HCT116 (cell line): ENCODE measurements around the gene ALMS1. TPM values are rescaled to one million over a fixed set of nuclear protein-coding genes. Genes with fewer than 3 reads are reported as not detected.

Source experiments
- ATAC-seq: fragments of 200-7000 bp; cut with Tn5 transposase; 2 replicates; pipeline ENCODE4 v1.9.1; 2020; ENCODE audit warnings: mild to moderate bottlenecking, moderate library complexity
- BruUV-seq: library from RNA; stranded (reverse); fragments of 400-500 nt; replicated peaks from 2 replicates; lab custom pipeline; 2021; lab: Mats Ljungman, UMichigan
- CTCF ChIA-PET: fragments of 300-600 bp; sonication (Branson Sonifier 250); formaldehyde crosslinking; loops from one replicate; lab custom pipeline; 2021; ENCODE audit warnings: antibody characterized with exemption; lab: Charles Lee
- POLR2A ChIA-PET: fragments of 300-600, 350-600 bp; sonication (Branson Sonifier 250); formaldehyde crosslinking; loops from one replicate; lab custom pipeline; 2021; ENCODE audit warnings: antibody characterized with exemption; lab: Charles Lee
- RAD21 ChIA-PET, 2 experiments: fragments of 300-600 bp; sonication (Branson Sonifier 250); formaldehyde crosslinking; loops; one replicate each; lab custom pipeline; 2023; ENCODE audit warnings: low total read pairs in 2 of 2; ENCODE audit not compliant: uncharacterized antibody in 2 of 2, unreplicated experiment in 2 of 2, low non-redundant PET in 1 of 2; lab: Charles Lee
- DNase-seq: peaks from one replicate; pipeline ENCODE4 v3.0.0-alpha.2; 2010; ENCODE audit warnings: low read depth, low spot score
- H2AFZ ChIP-seq: fragments of 200-600 bp; shearing (Covaris generic), sonication (generic); 2 replicates; pipeline ENCODE4 v1.6.1; 2017; ENCODE audit warnings: low read depth, mixed run types, mixed read lengths, antibody characterized with exemption, low read length; ENCODE audit not compliant: poor library complexity, severe bottlenecking
- H3K27ac ChIP-seq: 2 replicates; pipeline ENCODE4 v1.5.1; 2012; ENCODE audit warnings: low read depth, low read length
- H3K27me3 ChIP-seq: fragments of 200-600 bp; sonication (generic); 2 replicates; pipeline ENCODE4 v1.6.1; 2016; ENCODE audit warnings: mixed run types, low read length, mixed read lengths; ENCODE audit not compliant: insufficient read depth
- H3K36me3 ChIP-seq, 2 experiments: fragments of 200-500 bp in 1 of 2; fragments of 200-600 bp in 1 of 2; sonication (Bioruptor generic) in 1 of 2; sonication (generic) in 1 of 2; 2 replicates each; pipeline versions ENCODE4 v1.5.1 to v1.6.1; 2014 to 2016; ENCODE audit warnings: low read length in 2 of 2, inconsistent platforms in 1 of 2, mixed read lengths in 1 of 2, mixed run types in 1 of 2; ENCODE audit not compliant: insufficient read depth in 2 of 2, control insufficient read depth in 1 of 2
- H3K4me1 ChIP-seq, 2 experiments: fragments of 200-600 bp in 1 of 2; sonication (generic) in 1 of 2; 2 replicates each; pipeline versions ENCODE4 v1.5.1 to v1.6.1; 2012 to 2017; ENCODE audit warnings: low read length in 2 of 2, inconsistent platforms in 1 of 2, mild to moderate bottlenecking in 1 of 2, mixed read lengths in 1 of 2, mixed run types in 1 of 2, moderate library complexity in 1 of 2; ENCODE audit not compliant: insufficient read depth in 2 of 2, control insufficient read depth in 1 of 2
- H3K4me2 ChIP-seq: fragments of 200-600 bp; sonication (generic); 2 replicates; pipeline ENCODE4 v1.6.1; 2017; ENCODE audit warnings: mixed run types, low read length, mixed read lengths
- H3K4me3 ChIP-seq, 2 experiments: fragments of 200-600 bp in 1 of 2; sonication (generic) in 1 of 2; replicated peaks in 1 of 2; 2 replicates each; pipeline ENCODE4 v1.5.1; 2011 to 2016; ENCODE audit warnings: low read length in 2 of 2, control low read depth in 1 of 2, low read depth in 1 of 2, mild to moderate bottlenecking in 1 of 2, mixed read lengths in 1 of 2, mixed run types in 1 of 2
- H3K79me2 ChIP-seq: fragments of 200-600 bp; sonication (generic); 2 replicates; pipeline ENCODE4 v1.6.1; 2017; ENCODE audit warnings: mild to moderate bottlenecking, mixed run types, low read length, moderate library complexity, mixed read lengths; ENCODE audit not compliant: insufficient read depth
- H3K9ac ChIP-seq: fragments of 200-600 bp; sonication (generic); 2 replicates; pipeline ENCODE4 v1.6.1; 2016; ENCODE audit warnings: low read length, mixed read lengths
- H3K9me2 ChIP-seq: fragments of 200-600 bp; sonication (generic), shearing (Covaris generic); 2 replicates; pipeline ENCODE4 v1.6.1; 2017; ENCODE audit warnings: mixed run types, mild to moderate bottlenecking, moderate library complexity; ENCODE audit not compliant: insufficient read depth
- H3K9me3 ChIP-seq, 2 experiments: fragments of 200-500 bp in 1 of 2; fragments of 200-600 bp in 1 of 2; sonication (Bioruptor generic) in 1 of 2; sonication (generic) in 1 of 2; 2 replicates each; pipeline ENCODE4 v1.6.1; 2014 to 2017; ENCODE audit warnings: low read length in 2 of 2, mixed read lengths in 2 of 2, inconsistent platforms in 1 of 2, low read depth in 1 of 2, mild to moderate bottlenecking in 1 of 2, mixed run types in 1 of 2, moderate library complexity in 1 of 2; ENCODE audit not compliant: control insufficient read depth in 1 of 2, insufficient read depth in 1 of 2
- H4K20me1 ChIP-seq: fragments of 200-600 bp; sonication (generic), shearing (Covaris generic); 2 replicates; pipeline ENCODE4 v1.6.1; 2017; ENCODE audit warnings: mixed run types, mild to moderate bottlenecking, moderate library complexity; ENCODE audit not compliant: insufficient read depth
- ATF3 ChIP-seq: IDR thresholded peaks from 2 replicates; pipeline ENCODE4 v1.6.1; 2012
- CTCF ChIP-seq, 3 experiments: fragments of 200-600 bp in 1 of 3; sonication (generic) in 1 of 3; IDR thresholded peaks in 2 of 3; conservative IDR thresholded peaks in 1 of 3; 2 replicates each; pipeline ENCODE4 v1.5.1; 2012 to 2017; ENCODE audit warnings: low read depth in 2 of 3, low read length in 2 of 3, antibody characterized with exemption in 1 of 3, borderline replicate concordance in 1 of 3, control low read depth in 1 of 3, mild to moderate bottlenecking in 1 of 3, mixed read lengths in 1 of 3, mixed run types in 1 of 3, moderate library complexity in 1 of 3; ENCODE audit not compliant: insufficient read depth in 1 of 3
- FOSL1 ChIP-seq: IDR thresholded peaks from 2 replicates; pipeline ENCODE4 v1.6.1; 2012; ENCODE audit warnings: low read depth
- RAD21 ChIP-seq: IDR thresholded peaks from 2 replicates; pipeline ENCODE4 v1.6.1; 2012; ENCODE audit warnings: low read depth, mild to moderate bottlenecking
- REST ChIP-seq: IDR thresholded peaks from 2 replicates; pipeline ENCODE4 v1.6.1; 2012; ENCODE audit warnings: low read depth
- SIN3A ChIP-seq: IDR thresholded peaks from 2 replicates; pipeline ENCODE4 v1.6.1; 2012; ENCODE audit warnings: low read depth
- SP1 ChIP-seq: IDR thresholded peaks from 2 replicates; pipeline ENCODE4 v1.6.1; 2012; ENCODE audit warnings: low read depth
- SRF ChIP-seq: IDR thresholded peaks from 2 replicates; pipeline ENCODE4 v1.6.1; 2012; ENCODE audit warnings: low read depth
- intact Hi-C: fragments of 100-400 bp; cut with micrococcal nuclease; formaldehyde crosslinking; loops from 2 replicates; pipeline ENCODE4 v1.10.0; 2022
- total RNA-seq: library from RNA; stranded (reverse); gene quantifications from one replicate; pipeline ENCODE4 v1.2.1, GENCODE V29; 2021; ENCODE audit not compliant: unreplicated experiment

ALMS1 gene
- total RNA-seq, 1 experiment from 2014 or later: 20.5 TPM

- TF ChIP-seq ATF3 (no peak), FOSL1 (no peak), SIN3A (no peak), RAD21 (no peak), SRF (no peak), SP1 (no peak), CTCF (IDR thresholded peaks at IDR 0.05 in 2 of 3, conservative IDR thresholded peaks at IDR 0.05 in 1 of 3; ENCODE audit: borderline replicate concordance in 1 of 3, insufficient read depth in 1 of 3, low read depth in 2 of 3, low read length in 2 of 3) (no peak), REST (no peak)
- Histone ChIP-seq H2AFZ (no peak overlapping the region), H4K20me1 (no peaks in the 10 kb centered on the region), H3K27ac (no peak overlapping the region), H3K4me3 (no peak overlapping the region), H3K36me3 (no peaks in the 10 kb centered on the region; a peak in 1 of 4 replicates), H3K4me2 (no peak overlapping the region), H3K27me3 (no peaks in the 10 kb centered on the region), H3K9ac (no peak overlapping the region), H3K4me1 (no peaks in the 10 kb centered on the region), H3K9me2 (no peaks in the 10 kb centered on the region), H3K9me3 (no peaks in the 10 kb centered on the region), H3K79me2 (no peaks in the 10 kb centered on the region)
- no TSS peak for BruUV-seq
- ATAC-seq (no peak), DNase-seq (no peak)
- POLR2A ChIA-PET: no interaction called here
- RAD21 ChIA-PET: no interaction called here
- intact Hi-C loops: no loop called here
- CTCF ChIA-PET: no interaction called here
Observed at GRCh38 chr2:73426176-73426575, 40.5 kb downstream of the ALMS1 start.
